Measurements from ENCODE around the gene SPRN. TPM values are rescaled to one million over a fixed set of nuclear protein-coding genes. Genes with fewer than 3 reads are reported as not detected.
"Not testable (repeated sequence)": the region's sequence is repeated elsewhere in the genome, so short reads cannot be mapped to it uniquely, and the experiment has no call there.

Gene SPRN
- polyA plus RNA-seq, 2 of the 4 experiments (the other 2 are of a cell fraction): 0.06 to 0.15 TPM

- ATAC-seq (no peak), FAIRE-seq (no peak), DNase-seq (ENCODE audit: low read depth in 1 of 2, low spot score in 1 of 2) (no peak)
- Histone ChIP-seq H3K27ac (no peak overlapping the region), H3K4me2 (no peak overlapping the region), H3K4me1 (no peaks in the 10 kb centered on the region), H3K4me3 (no peak overlapping the region), H3K9me3 (no peaks in the 10 kb centered on the region; the same call in 2 of the 3 replicates)
- CTCF ChIA-PET: no interaction called here
- POLR2A ChIA-PET: no interaction called here
- TF ChIP-seq CBX8 (IDR thresholded peaks at IDR 0.05) (no peak), RAD21 (conservative IDR thresholded peaks at IDR 0.05 in 1 of 2, IDR thresholded peaks at IDR 0.05 in 1 of 2) (no peak), ESRRA (IDR thresholded peaks at IDR 0.05; ENCODE audit: borderline replicate concordance, low read length) (no peak), HMGXB4 (CRISPR knock-in tag; IDR thresholded peaks at IDR 0.05; ENCODE audit: borderline replicate concordance) (no peak), MAZ (IDR thresholded peaks at IDR 0.05; ENCODE audit: borderline replicate concordance, low read depth, low read length) (no peak), PHF8 (IDR thresholded peaks at IDR 0.05; ENCODE audit: borderline replicate concordance, low read depth) (no peak), RCOR1 (IDR thresholded peaks at IDR 0.05; ENCODE audit: low read depth, low read length) (no peak), RFX5 (IDR thresholded peaks at IDR 0.05) (no peak), HDAC2 (IDR thresholded peaks at IDR 0.05) (no peak), TP53 (CRISPR knock-in tag; IDR thresholded peaks at IDR 0.05) (no peak), BCL3 (IDR thresholded peaks at IDR 0.05) (no peak), NFE2L2 (conservative IDR thresholded peaks at IDR 0.05; ENCODE audit: low read length) (no peak), RNF2 (IDR thresholded peaks at IDR 0.05; ENCODE audit: borderline replicate concordance, low read depth) (no peak)
- WGBS (ENCODE audit: missing lambda C conversion rate): 9% methylated on average over 6 of the region's 7 CpGs
These were observed 47.1 kb upstream of the SPRN start for GRCh38 chr10:133471300-133472109.

- H3K27ac ChIP-seq; CTCF ChIA-PET; H3K9me3 ChIP-seq; H3K4me3 ChIP-seq; H3K4me1 ChIP-seq; POLR2A ChIA-PET; ATAC-seq; H3K4me2 ChIP-seq; DNase-seq (ENCODE audit: low read depth in 1 of 2, low spot score in 1 of 2); FAIRE-seq: not testable (repeated sequence)
- 2% methylated on average over 2 of the region's 3 CpGs for WGBS (ENCODE audit: missing lambda C conversion rate)
These were observed 44.8 kb upstream of the SPRN start for GRCh38 chr10:133469205-133469604.

GRCh38 chr10:133467286-133467911 is 43.0 kb upstream of the SPRN start:
- Histone ChIP-seq H3K9me3 (no peaks in the 10 kb centered on the region; the same call in 2 of the 3 replicates), H3K4me3 (no peak overlapping the region), H3K4me2 (no peak overlapping the region), H3K27ac (no peak overlapping the region), H3K4me1 (no peaks in the 10 kb centered on the region)
- CTCF ChIA-PET: no interaction called here
- DNase-seq (ENCODE audit: low read depth in 1 of 2, low spot score in 1 of 2) (no peak), FAIRE-seq (no peak), ATAC-seq (peak in 1 of 2 experiments; percentile 19; a peak in 2 of 6 replicates)
- POLR2A ChIA-PET: no interaction called here
- WGBS (ENCODE audit: missing lambda C conversion rate): 49% methylated on average over 17 of the region's 17 CpGs
- TF ChIP-seq HOXB5 (CRISPR knock-in tag; IDR thresholded peaks at IDR 0.05): no peak
- TF ChIP-seq NPAS2 (CRISPR knock-in tag; IDR thresholded peaks at IDR 0.05; ENCODE audit: borderline replicate concordance): no peak
- no peak for TF ChIP-seq BHLHE40 (IDR thresholded peaks at IDR 0.05; ENCODE audit: low read depth, low read length)
- TF ChIP-seq CBX8 (IDR thresholded peaks at IDR 0.05): no peak
- TF ChIP-seq SMC3 (IDR thresholded peaks at IDR 0.05): no peak
